GM10266 (cell line): Measurements from ENCODE around the gene ABCG5.

Experiments
- DNase-seq: peaks from one replicate; pipeline ENCODE4 v3.0.0; 2012; ENCODE audit errors: extremely low spot score
- TF ChIP-seq, protein P1 (sequence below): IDR thresholded peaks from 2 replicates; pipeline ENCODE4 v1.5.1; 2012; ENCODE audit warnings: mild to moderate bottlenecking, low read depth; ENCODE audit not compliant: control insufficient read depth, insufficient read depth; ENCODE audit errors: missing control alignments

ABCG5 gene

GRCh38 chr2:43838560-43839267, at the start of gene ABCG5, which contains the start of gene ABCG8:
Gene ABCG5, minus strand, starts transcription at chr2:43838839. Its CDS starts 160 bp downstream, at chr2:43838679.
Gene ABCG8, plus strand, starts transcription at chr2:43838971. Its CDS starts 83 bp downstream, at chr2:43839054.
- TF ChIP-seq, protein P1, sequence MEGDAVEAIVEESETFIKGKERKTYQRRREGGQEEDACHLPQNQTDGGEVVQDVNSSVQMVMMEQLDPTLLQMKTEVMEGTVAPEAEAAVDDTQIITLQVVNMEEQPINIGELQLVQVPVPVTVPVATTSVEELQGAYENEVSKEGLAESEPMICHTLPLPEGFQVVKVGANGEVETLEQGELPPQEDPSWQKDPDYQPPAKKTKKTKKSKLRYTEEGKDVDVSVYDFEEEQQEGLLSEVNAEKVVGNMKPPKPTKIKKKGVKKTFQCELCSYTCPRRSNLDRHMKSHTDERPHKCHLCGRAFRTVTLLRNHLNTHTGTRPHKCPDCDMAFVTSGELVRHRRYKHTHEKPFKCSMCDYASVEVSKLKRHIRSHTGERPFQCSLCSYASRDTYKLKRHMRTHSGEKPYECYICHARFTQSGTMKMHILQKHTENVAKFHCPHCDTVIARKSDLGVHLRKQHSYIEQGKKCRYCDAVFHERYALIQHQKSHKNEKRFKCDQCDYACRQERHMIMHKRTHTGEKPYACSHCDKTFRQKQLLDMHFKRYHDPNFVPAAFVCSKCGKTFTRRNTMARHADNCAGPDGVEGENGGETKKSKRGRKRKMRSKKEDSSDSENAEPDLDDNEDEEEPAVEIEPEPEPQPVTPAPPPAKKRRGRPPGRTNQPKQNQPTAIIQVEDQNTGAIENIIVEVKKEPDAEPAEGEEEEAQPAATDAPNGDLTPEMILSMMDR: no peak
- DNase-seq: no peak

- TF ChIP-seq, protein P1: no peak
- DNase-seq: no peak
These were observed 48.5 kb upstream of the ABCG5 start for GRCh38 chr2:43887176-43887575.

DNA sequence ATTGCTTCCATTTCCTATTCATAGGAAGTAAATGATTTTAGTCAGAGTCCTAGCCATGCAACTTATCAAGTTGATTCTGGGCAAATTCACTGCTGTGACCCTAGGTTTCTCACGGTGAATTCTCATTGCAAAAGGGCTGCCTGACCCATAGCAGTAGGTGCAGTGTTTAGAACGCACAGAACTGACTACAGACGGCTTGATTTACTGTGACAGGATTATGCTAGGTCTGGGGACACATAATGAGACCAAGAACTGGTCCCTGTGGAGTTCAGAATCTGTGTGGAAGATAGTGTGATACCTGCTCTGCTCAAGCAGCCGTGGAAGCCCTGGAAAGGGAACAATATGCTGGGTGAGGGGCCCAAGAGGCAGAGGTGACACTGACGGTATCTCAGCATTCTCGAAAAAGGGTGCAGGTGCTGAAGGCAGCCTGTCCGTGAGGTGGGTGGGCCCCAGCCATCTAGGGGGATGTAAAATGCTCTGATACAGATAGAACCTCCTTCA, 46.5 kb upstream of the ABCG5 start:
- TF ChIP-seq, protein P1: no peak
- no peak for DNase-seq

DNA sequence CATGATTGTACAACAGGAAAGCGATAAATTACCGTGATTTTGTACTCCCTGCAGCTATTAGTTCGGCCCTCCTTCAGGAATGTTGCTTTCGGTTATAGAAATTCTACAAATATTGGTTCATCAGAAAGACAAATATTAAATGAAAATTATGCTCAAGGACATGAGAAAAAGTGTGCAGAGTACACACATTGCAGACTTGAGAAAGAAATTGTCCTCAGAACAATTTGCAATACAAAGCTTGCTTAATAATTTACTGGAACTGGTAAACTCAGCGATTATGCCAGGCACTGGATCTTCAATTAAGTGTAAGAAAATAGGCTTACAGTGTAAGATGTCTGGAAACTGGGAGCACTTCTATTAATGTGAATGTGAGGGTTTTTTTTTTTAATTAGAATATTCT, 46.0 kb upstream of the ABCG5 start:
- TF ChIP-seq, protein P1: no peak
- DNase-seq: no peak

GRCh38 chr2:43882312-43882711, 43.7 kb upstream of the ABCG5 start:
- no peak for DNase-seq
- TF ChIP-seq, protein P1: no peak

- no peak for DNase-seq
- TF ChIP-seq, protein P1: no peak
These were observed 42.3 kb upstream of the ABCG5 start for GRCh38 chr2:43880952-43881351.

GRCh38 chr2:43880471-43880870, 41.8 kb upstream of the ABCG5 start:
- no peak for DNase-seq
- TF ChIP-seq, protein P1: no peak
